HPDE6-E6E7 (cell line): ENCODE measurements around the gene IPMK.
A peak's percentile ranks its signal among the peaks of the same experiment; 100 is the strongest.

Experiments
- DNase-seq: peaks from one replicate; pipeline ENCODE4 v3.0.0; 2011; ENCODE audit warnings: missing footprints; ENCODE audit errors: extremely low spot score

IPMK gene

GRCh38 chr10:58267713-58268453 lies at the start of gene IPMK:
IPMK (minus strand) TSS chr10:58267894; CDS start chr10:58267611, 283 bp downstream.
- DNase-seq = peak; percentile 70

- DNase-seq = no peak
Observed at GRCh38 chr10:58316874-58317273, 49.2 kb upstream of the IPMK start.

- DNase-seq = no peak
Observed at GRCh38 chr10:58311026-58311425, 43.3 kb upstream of the IPMK start.

- DNase-seq = no peak
Observed at GRCh38 chr10:58307676-58308075, 40.0 kb upstream of the IPMK start.

GRCh38 chr10:58305821-58306220 lies 38.1 kb upstream of the IPMK start:
- no peak for DNase-seq

DNA sequence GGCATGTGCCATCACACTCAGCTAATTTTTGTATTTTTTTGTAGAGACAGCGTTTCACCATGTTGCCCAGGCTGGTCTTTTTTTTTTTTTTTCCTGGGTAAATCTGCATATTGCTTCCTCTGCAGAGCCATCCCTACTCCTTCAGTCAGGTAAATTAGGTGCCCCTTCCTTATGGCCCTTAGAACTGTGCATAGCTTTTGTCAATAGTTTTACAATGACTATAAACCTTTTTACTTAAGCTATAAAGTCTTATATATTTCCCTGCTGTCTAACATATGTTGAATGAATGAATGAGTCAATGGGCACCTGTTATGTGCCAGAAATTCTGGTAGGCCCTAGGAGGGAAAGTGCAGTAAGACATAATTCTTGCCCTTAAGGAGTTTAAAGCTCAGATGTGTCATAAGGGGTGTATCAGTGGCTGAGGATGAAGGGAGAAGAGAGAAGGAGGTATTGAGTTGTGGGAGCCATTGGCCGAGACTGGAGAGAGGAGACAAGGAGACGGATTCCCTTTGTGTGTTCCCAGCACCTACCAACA lies 36.5 kb upstream of the IPMK start:
- DNase-seq = no peak

- DNase-seq = no peak
Observed at GRCh38 chr10:58302254-58302653, 34.6 kb upstream of the IPMK start.

DNA sequence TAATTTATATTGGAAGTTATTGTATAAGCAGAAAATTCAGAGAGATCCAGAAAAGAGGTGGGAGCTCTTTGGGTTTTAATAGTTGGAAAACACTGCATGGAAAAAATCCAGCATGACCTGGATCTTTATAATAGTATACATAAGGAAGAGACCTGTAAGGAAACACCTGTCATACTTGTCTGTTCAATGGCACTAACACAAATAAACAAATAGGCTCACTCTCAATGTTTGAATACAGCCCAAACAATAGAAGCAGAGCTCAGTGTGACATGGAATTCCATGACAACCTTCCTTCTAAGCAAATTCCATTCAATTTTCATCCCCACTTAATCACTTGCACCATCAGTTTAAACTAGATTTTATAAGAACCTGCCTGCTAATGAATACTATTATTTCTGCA lies 33.0 kb upstream of the IPMK start:
- no peak for DNase-seq

DNA sequence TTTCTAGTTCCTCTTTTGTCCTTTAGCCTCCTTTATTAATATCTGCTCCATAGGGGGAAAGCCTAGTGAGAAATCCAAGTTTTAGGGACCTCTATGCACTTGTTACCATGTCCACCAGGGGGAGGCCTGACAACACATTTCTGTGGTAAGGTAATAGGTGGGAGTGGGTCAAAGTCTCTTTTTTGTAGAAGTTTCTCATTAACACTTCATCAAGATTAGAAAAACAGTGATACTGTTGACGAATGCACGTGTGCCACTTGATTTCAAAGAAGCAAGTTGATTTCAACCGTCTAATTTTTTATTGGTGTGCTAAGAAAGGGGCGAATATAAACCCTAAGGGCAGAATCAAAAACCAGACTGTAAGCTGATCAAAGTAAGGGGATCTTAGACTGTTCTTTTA lies 31.9 kb upstream of the IPMK start:
- DNase-seq = peak; percentile 28

DNA sequence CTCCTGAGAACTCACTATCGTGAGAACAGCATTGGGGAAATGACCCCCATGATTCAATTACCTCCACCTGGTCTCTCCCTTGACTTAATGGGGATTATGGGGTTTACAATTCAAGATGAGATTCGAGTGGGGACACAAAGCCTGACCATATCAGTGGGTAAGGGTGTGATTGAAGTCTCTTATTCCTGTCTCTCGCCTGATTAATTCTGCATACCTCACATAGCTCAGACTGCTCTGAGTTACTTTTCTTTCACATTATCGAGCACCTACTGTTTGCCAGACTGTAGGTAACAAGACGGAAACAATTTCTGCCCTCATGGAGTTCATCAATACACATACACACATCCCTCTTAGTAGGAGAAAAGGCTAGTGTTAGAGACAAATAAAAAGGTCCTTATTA lies 26.3 kb upstream of the IPMK start:
- no peak for DNase-seq

DNA sequence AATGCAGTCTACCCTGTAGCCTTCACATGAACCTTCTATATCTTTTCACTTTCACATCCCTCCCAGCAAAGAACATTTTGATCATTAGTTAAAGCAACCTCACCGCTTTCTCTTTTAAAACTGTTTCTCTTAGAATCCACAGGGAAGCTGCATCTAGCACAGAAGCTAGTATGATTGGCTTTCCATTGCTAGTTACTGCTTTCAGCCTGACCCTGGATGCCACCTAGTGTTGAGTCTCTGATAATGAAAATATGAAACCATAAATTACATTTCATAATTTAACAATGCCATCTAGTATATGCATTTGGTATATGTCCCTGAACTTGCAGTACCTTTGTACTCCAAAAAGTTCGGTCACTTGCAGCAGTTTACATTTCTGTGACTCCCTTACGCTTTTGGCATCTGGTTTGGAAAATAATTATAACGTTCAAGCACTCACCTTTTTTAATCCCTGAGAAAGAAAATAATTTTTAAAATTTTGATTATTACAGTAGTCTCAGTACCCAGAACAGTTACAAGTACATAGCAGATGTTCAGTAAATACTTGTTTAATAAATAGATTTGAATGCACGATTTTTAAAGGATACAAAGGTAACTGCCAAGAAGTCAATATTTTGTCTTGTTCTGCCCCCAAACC lies 24.0 kb upstream of the IPMK start:
- no peak for DNase-seq

- DNase-seq = no peak
Observed at GRCh38 chr10:58282615-58283014, 14.9 kb upstream of the IPMK start.

DNA sequence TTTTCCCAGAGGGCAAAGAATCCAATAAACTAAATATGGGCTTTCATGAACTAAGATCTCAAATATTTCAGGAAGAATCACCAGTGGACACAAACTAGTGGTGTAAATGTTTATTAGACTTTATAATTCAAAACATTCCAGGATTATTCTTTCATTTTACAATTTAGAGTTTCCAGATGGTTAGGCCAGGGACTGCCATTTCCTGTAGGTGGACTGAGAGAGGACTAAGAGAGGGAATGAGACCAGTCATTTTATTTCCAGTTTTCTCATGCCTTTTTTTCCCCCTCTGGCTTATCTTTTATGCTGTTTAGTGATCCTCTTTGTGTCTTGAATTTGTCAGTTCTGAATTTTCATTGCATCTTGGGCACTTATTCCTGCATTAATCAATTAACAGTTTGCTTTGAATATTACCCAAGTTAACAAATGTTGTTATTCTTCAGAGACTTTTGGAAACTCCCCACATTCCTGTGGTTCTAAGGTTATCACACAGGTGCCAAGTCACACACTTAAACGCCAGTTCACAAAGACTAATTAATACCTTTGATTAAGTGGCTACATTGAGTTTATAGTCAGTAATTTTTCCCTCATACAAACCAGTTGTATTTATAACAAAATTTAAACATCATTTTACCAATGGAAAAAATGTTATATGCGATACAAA lies 13.5 kb upstream of the IPMK start:
- no peak for DNase-seq

- no peak for DNase-seq
Observed at GRCh38 chr10:58280477-58280876, 12.8 kb upstream of the IPMK start.

- no peak for DNase-seq
Observed at GRCh38 chr10:58278962-58279307, 11.2 kb upstream of the IPMK start.

DNA sequence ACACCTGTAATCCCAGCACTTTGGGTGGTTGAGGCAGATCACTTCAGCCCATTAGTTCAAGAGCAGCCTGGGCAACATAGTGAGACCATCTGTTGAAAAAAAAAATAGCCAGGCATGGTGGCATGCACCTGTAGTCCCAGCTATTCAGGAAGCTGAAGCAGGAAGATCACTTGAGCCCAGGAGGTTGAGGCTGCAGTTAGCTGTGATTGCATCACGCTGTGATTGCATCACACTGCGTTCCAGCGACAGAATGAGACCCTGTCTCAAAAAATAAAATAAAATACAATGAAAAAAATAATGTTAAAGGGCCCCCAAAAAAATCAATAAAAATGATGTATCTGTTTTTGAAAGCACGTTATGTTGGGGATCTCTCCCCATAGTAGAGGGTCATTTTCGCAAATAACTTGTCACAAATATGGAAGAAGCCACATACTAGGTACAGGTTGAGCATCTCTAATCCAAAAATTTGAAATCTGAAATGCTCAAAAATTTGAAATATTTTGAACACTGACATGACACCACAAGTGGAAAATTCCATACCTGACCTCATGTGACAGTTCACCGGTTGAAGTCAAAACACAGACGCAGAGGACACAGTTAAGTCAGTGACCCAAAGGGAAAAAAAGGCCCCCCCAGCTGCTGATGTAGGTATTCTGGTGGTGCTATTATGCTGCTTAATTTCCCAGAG lies 10.7 kb upstream of the IPMK start:
- DNase-seq = no peak

- no peak for DNase-seq
Observed at GRCh38 chr10:58275908-58276307, 8.2 kb upstream of the IPMK start.

GRCh38 chr10:58275261-58275660 lies 7.6 kb upstream of the IPMK start:
- DNase-seq = no peak

- no peak for DNase-seq
Observed at GRCh38 chr10:58269782-58270290, 2.1 kb upstream of the IPMK start.

DNA sequence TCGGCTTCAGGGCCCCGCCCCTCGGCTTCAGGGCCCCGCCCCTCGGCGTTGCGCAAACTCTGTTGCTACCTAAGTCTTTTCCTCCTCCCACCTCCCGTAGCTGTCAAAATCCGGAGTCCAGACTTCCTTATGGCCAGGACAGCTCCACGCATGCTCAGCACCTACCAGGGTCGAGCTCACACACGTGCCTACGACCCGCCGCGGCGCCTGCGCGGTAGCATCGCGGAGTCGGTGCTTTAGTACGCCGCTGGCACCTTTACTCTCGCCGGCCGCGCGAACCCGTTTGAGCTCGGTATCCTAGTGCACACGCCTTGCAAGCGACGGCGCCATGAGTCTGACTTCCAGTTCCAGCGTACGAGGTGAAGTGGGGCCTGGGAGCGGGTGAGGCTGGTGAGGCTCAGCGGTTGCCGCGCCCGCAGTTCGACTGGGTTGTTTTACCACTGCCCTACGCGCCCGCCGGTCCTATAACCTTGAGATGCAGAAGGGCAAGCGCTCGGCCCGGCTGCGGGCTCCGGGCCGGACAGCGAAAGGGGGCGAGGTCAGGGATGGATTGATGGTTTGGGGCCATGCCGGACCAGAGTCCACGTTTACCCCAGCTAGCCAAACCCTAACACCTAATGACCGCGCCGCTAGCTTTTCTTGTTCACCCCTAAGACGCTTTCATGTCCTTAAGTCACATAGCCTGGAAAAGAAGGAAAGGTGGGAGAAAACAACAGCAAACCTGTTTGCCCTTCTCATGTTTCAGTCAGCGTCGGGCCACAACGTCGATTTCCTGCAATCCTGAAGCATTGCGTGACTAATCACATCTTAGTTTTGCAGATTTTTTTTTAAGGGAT lies 1.5 kb upstream of the IPMK start, which contains the start of gene CISD1:
Gene CISD1, plus strand, starts transcription at position 217 of the 836 bp plus-strand sequence. Its CDS starts 112 bp downstream, at position 329.
- DNase-seq = peak; percentile 95

DNA sequence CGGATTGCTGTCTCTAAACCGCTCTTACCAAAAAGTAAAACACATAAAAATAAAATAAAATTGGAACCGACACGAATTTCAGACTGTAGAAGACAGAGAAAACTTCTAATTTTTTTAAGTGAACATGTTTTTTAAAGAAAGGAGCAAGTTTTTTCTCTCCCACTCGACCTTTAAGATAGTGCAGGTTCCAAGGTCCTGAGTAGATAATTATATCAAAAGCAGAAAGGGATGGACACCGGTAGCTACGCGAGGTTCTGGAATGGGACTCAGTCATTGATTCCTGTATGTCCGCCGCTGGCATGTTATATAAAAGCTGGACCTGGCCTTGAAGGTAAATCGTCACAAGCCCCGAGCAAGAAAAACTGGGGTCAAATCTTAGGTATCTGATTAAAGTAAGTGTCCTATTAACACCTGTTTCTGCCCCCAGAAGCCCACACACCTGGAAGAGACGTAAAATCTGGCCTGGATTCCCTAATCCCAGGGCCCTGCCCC lies 806 bp upstream of the IPMK start:
- no peak for DNase-seq
